GM23248 (cell line): Measurements from ENCODE around the gene PSME3IP1. TPM values are rescaled to one million over a fixed set of nuclear protein-coding genes. Genes with fewer than 3 reads are reported as not detected.

Experiments
- DNase-seq: peaks from one replicate; pipeline ENCODE4 v3.0.0-alpha.2; 2015
- H2AFZ ChIP-seq: fragments of 200-600 bp; sonication (generic); 2 replicates; pipeline ENCODE4 v1.6.1; 2016; ENCODE audit warnings: antibody characterized with exemption
- H3F3A ChIP-seq: fragments of 200-600 bp; sonication (generic); 2 replicates; pipeline ENCODE4 v1.6.1; 2016; ENCODE audit warnings: mild to moderate bottlenecking, antibody characterized with exemption, mixed run types; ENCODE audit not compliant: insufficient read depth
- H3K27ac ChIP-seq: fragments of 200-600 bp; sonication (generic); 2 replicates; pipeline ENCODE4 v1.5.1; 2016; ENCODE audit warnings: mild to moderate bottlenecking
- H3K27me3 ChIP-seq: fragments of 200-600 bp; sonication (generic); replicated peaks from 2 replicates; pipeline ENCODE4 v1.6.1; 2016; ENCODE audit warnings: mild to moderate bottlenecking; ENCODE audit not compliant: insufficient read depth
- H3K36me3 ChIP-seq: fragments of 200-600 bp; sonication (generic); 2 replicates; pipeline ENCODE4 v1.6.1; 2016; ENCODE audit warnings: low read depth, mild to moderate bottlenecking
- H3K4me1 ChIP-seq: fragments of 200-600 bp; sonication (generic); 2 replicates; pipeline ENCODE4 v1.6.1; 2016; ENCODE audit warnings: mild to moderate bottlenecking; ENCODE audit not compliant: insufficient read depth
- H3K4me2 ChIP-seq: fragments of 200-600 bp; sonication (generic); one replicate; pipeline ENCODE4 v1.6.1; 2016; ENCODE audit warnings: mild to moderate bottlenecking; ENCODE audit not compliant: unreplicated experiment
- H3K4me3 ChIP-seq: fragments of 200-600 bp; sonication (generic); 2 replicates; pipeline ENCODE4 v1.5.1; 2016; ENCODE audit warnings: mild to moderate bottlenecking
- H3K79me2 ChIP-seq: fragments of 200-600 bp; sonication (generic); 2 replicates; pipeline ENCODE4 v1.6.1; 2016; ENCODE audit warnings: mild to moderate bottlenecking; ENCODE audit not compliant: insufficient read depth
- H3K9ac ChIP-seq: fragments of 200-600 bp; sonication (generic); 2 replicates; pipeline ENCODE4 v1.6.1; 2016; ENCODE audit warnings: mild to moderate bottlenecking
- H3K9me2 ChIP-seq: fragments of 200-600 bp; sonication (generic); 2 replicates; pipeline ENCODE4 v1.6.1; 2016; ENCODE audit warnings: mixed run types, mild to moderate bottlenecking, moderate library complexity; ENCODE audit not compliant: insufficient read depth
- H3K9me3 ChIP-seq: fragments of 200-600 bp; sonication (generic); one replicate; pipeline ENCODE4 v1.6.1; 2017; ENCODE audit warnings: low read depth
- H4K20me1 ChIP-seq: fragments of 200-600 bp; sonication (generic); 2 replicates; pipeline ENCODE4 v1.6.0; 2016; ENCODE audit not compliant: insufficient read depth
- EZH2 ChIP-seq: fragments of 200-600 bp; sonication (generic); IDR thresholded peaks from 2 replicates; pipeline ENCODE4 v1.6.1; 2018; ENCODE audit warnings: antibody characterized with exemption, mild to moderate bottlenecking; ENCODE audit not compliant: insufficient read depth, poor library complexity, severe bottlenecking
- EZH2phosphoT487 ChIP-seq: fragments of 200-600 bp; sonication (generic); IDR thresholded peaks from 2 replicates; pipeline ENCODE4 v1.6.1; 2018; ENCODE audit warnings: antibody characterized with exemption, moderate library complexity, mild to moderate bottlenecking, low read depth; ENCODE audit not compliant: insufficient read depth
- WGBS, 2 experiments: methylation state at CpG; one replicate each; pipeline ENCODE4 v1.1.6; 2015 to 2017; ENCODE audit warnings: low lambda C conversion rate in 2 of 2, low coverage in 1 of 2; ENCODE audit errors: missing lambda C conversion rate in 2 of 2; 5-methylcytosine and 5-hydroxymethylcytosine counted together
- in situ Hi-C: fragments of 300-500 bp; cut with MboI; formaldehyde crosslinking; loops from 2 replicates; pipeline ENCODE4 v1.15.0; 2020
- polyA plus RNA-seq: library from polyadenylated mRNA; unstranded; fragments of >200 nt; fragmentation: Nextera tagmentation; extraction: Ambion mirVana; gene quantifications from 2 replicates; pipeline ENCODE4 v1.2.1, GENCODE V29; 2016
- total RNA-seq: library from RNA; depleted of rRNA; stranded (reverse); fragments of >200 nt; shearing (Covaris generic); gene quantifications from 2 replicates; pipeline ENCODE4 v1.2.3, GENCODE V29; 2014

Gene PSME3IP1
- total and polyA plus RNA-seq, 2 experiments from 2014 or later, result 42.2 to 58.9 TPM

DNA sequence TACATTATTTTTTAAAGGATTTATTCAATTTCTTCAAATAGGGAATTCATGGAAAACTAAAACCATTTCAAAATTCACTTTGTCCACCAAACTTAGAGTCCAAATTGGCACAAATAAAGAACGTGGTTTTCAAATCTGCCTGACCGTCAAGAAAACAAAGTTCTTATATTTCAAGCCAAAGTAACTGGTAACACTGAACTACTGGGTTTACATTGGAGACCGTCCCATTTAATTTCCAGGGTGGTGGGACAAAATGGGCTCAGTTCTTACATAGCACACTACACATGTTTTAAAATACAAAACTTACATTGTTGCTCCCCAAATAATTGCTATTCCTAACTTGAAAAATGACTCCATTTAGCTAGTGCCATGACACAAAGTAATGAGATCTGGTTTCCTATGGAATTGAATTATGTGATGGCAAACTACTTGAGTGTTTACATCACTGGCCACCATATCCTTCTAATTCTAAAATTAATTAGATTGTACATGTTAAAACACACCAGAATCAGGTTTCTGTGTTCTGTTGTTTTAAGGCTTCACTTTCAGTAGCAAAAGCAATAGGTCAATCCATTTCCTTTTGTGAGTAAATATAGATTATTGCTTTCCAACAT, 6.5 kb downstream of the PSME3IP1 start:
- Histone ChIP-seq H3K79me2 (peaks cover 85% of the 10 kb centered on the region), H3K27ac (no peak overlapping the region), H4K20me1 (no peaks in the 10 kb centered on the region), H3K4me2 (no peak overlapping the region), H3K4me3 (no peak overlapping the region), H2AFZ (no peak overlapping the region), H3F3A (no peaks in the 10 kb centered on the region), H3K36me3 (no peaks in the 10 kb centered on the region), H3K9ac (no peak overlapping the region), H3K9me3 (no peaks in the 10 kb centered on the region), H3K4me1 (peaks cover under 1% of the 10 kb centered on the region; the same call in 1 of the 2 replicates), H3K27me3 (no peaks in the 10 kb centered on the region), H3K9me2 (no peaks in the 10 kb centered on the region)
- TF ChIP-seq EZH2phosphoT487 (no peak), EZH2 (no peak)
- 79 to 85% methylated on average over 3 of the region's 3 CpGs for WGBS, 2 experiments
- in situ Hi-C loops, result no loop called here
- no peak for DNase-seq

DNA sequence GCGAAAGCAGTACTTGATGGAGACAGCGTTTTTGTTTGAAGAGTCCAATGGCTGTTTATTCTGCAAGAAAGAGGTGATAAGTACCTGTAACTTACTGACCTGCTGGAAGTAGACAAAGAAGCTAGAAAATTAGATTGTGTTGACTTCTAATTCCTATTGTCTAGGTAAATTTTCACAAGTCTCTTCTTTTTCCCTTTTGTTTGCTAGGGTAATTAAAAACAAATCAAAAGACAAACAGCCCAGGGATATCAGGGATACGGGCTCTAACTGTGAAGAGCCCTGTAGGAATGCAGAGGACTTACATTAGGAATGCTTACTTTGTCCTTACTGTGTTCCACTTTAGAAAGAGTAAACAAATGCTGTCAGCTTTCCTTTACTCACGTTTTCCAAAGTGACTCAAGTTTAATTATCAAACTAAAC, 7.0 kb downstream of the PSME3IP1 start:
- Histone ChIP-seq H3K27me3 (no peaks in the 10 kb centered on the region), H3K27ac (no peak overlapping the region), H3K9me3 (no peaks in the 10 kb centered on the region), H3K9ac (no peak overlapping the region), H3K9me2 (no peaks in the 10 kb centered on the region), H3K36me3 (no peaks in the 10 kb centered on the region), H3F3A (no peaks in the 10 kb centered on the region), H3K4me3 (no peak overlapping the region), H3K4me2 (no peak overlapping the region), H3K4me1 (no peaks in the 10 kb centered on the region), H3K79me2 (peaks cover 80% of the 10 kb centered on the region), H2AFZ (no peak overlapping the region), H4K20me1 (no peaks in the 10 kb centered on the region)
- 70 to 72% methylated on average over 4 of the region's 4 CpGs for WGBS, 2 experiments
- in situ Hi-C loops, result no loop called here
- DNase-seq, result no peak
- no peak for TF ChIP-seq EZH2phosphoT487
- TF ChIP-seq EZH2, result no peak

DNA sequence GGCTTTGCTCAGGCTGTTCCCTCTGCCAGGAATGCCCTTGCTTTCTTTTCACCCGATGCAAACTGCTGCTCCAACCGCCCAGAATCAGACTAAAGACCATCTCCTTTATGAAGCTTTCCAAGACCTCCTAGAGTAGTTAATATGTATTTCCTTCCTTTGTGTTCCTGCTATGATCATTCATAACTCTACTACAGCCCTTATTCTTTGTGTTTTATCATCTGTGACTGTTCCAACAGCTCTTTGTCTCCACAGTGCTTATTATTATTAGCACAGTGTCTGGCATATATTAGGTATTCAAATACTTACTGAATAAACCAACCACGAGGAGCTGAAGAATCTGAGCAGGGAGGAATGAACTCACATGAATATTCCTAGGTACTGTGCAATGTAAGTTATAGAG, 7.6 kb downstream of the PSME3IP1 start:
- no peak for DNase-seq
- in situ Hi-C loops, result no loop called here
- Histone ChIP-seq H3K36me3 (no peaks in the 10 kb centered on the region), H3K79me2 (peaks cover 74% of the 10 kb centered on the region), H3K4me3 (no peak overlapping the region), H3K9me3 (no peaks in the 10 kb centered on the region), H3K4me2 (no peak overlapping the region), H3F3A (no peaks in the 10 kb centered on the region), H3K9me2 (no peaks in the 10 kb centered on the region), H3K27ac (no peak overlapping the region), H2AFZ (no peak overlapping the region), H3K4me1 (no peaks in the 10 kb centered on the region), H3K9ac (no peak overlapping the region), H4K20me1 (no peaks in the 10 kb centered on the region), H3K27me3 (no peaks in the 10 kb centered on the region)
- 92 to 96% methylated on average over 3 of the region's 3 CpGs for WGBS, 2 experiments
- no peak for TF ChIP-seq EZH2phosphoT487
- no peak for TF ChIP-seq EZH2

DNA sequence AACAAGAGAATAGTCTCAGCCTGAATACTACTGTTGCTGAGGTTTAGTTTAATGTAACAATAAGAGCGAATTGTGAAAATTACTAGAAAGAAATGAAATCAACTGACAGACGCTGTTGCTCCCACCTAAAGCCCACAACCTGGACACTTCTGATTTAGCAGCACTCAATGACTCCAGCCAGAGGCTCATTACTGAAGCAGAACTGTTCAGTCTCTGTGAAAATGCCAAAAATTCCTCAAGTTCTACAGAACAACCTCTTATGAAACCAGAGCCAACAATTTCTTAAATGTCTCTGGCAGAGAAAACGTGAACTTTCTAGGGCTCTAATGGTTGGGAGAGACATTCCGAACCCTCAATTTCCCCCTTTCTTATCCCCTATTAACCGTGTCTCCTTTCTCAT, 9.9 kb downstream of the PSME3IP1 start:
- H3K9me2 ChIP-seq, result no peaks in the 10 kb centered on the region
- TF ChIP-seq EZH2phosphoT487 (no peak), EZH2 (no peak)
- no peak overlapping the region for H3K4me2 ChIP-seq
- 0 out of 2 replicates have a peak, but pooled peaks cover 2% of the 10 kb centered on the region for H3K36me3 ChIP-seq
- no peaks in the 10 kb centered on the region for H4K20me1 ChIP-seq
- DNase-seq, result peak; percentile 36
- H3K4me3 ChIP-seq, result no peak overlapping the region
- no peak overlapping the region for H3K9ac ChIP-seq
- in situ Hi-C loops, result no loop called here
- H3K79me2 ChIP-seq, result peaks cover 51% of the 10 kb centered on the region
- 80 to 84% methylated on average over 5 of the region's 5 CpGs for WGBS, 2 experiments
- H3K9me3 ChIP-seq, result no peaks in the 10 kb centered on the region
- H3K4me1 ChIP-seq, result no peaks in the 10 kb centered on the region
- H3K27me3 ChIP-seq, result no peaks in the 10 kb centered on the region
- no peaks in the 10 kb centered on the region for H3F3A ChIP-seq
- H2AFZ ChIP-seq, result no peak overlapping the region
- H3K27ac ChIP-seq, result no peak overlapping the region
